ENCODE measurements around the gene KRTAP10-2.
"Not testable (repeated sequence)": the region's sequence is repeated elsewhere in the genome, so short reads cannot be mapped to it uniquely, and the experiment has no call there.

The KRTAP10-2 gene

GRCh38 chr21:44551340-44551961 lies at the start of gene KRTAP10-2:
Gene KRTAP10-2 (minus strand): TSS chr21:44551505. CDS start chr21:44551458, 47 bp downstream.
- Histone ChIP-seq H3K4me2 (ENCODE audit: low read length) (no peak within 1 kb of the TSS), H3K79me2 (no peaks in the 10 kb centered on the region), H2AFZ (no peak within 1 kb of the TSS), H3K4me1 (no peaks in the 10 kb centered on the region), H3K27ac (no peak within 1 kb of the TSS), H3K9me3 (ENCODE audit: control insufficient read depth, low read length) (no peaks in the 10 kb centered on the region), H3K4me3 (ENCODE audit: low read depth, low read length) (no peak within 1 kb of the TSS), H3K36me3 (ENCODE audit: control insufficient read depth, insufficient read depth, low read length) (no peaks in the 10 kb centered on the region), H3K27me3 (ENCODE audit: control insufficient read depth, insufficient read depth, low read length) (no peaks in the 10 kb centered on the region), H3K9ac (no peak within 1 kb of the TSS)
- TF ChIP-seq CTCF (IDR thresholded peaks at IDR 0.05): no peak

- not testable (repeated sequence) for H3K27ac ChIP-seq; H3K9ac ChIP-seq; H3K4me1 ChIP-seq; H2AFZ ChIP-seq; H3K9me3 ChIP-seq (ENCODE audit: control insufficient read depth, low read length); H3K27me3 ChIP-seq (ENCODE audit: control insufficient read depth, insufficient read depth, low read length); H3K79me2 ChIP-seq; H3K4me3 ChIP-seq (ENCODE audit: low read depth, low read length); H3K4me2 ChIP-seq (ENCODE audit: low read length); H3K36me3 ChIP-seq (ENCODE audit: control insufficient read depth, insufficient read depth, low read length)
These were observed 49.8 kb upstream of the KRTAP10-2 start for GRCh38 chr21:44601091-44601490.

GRCh38 chr21:44600118-44600978 lies 49.0 kb upstream of the KRTAP10-2 start, which contains the start of gene KRTAP10-7:
Gene KRTAP10-7 (plus strand): TSS chr21:44600597. CDS start chr21:44600622, 25 bp downstream.
- H3K27me3 ChIP-seq (ENCODE audit: control insufficient read depth, insufficient read depth, low read length): not testable (repeated sequence)

GRCh38 chr21:44599264-44600029 lies 48.1 kb upstream of the KRTAP10-2 start:
- no peaks in the 10 kb centered on the region for H3K4me1 ChIP-seq
- H3K36me3 ChIP-seq (ENCODE audit: control insufficient read depth, insufficient read depth, low read length): no peaks in the 10 kb centered on the region
- H2AFZ ChIP-seq: no peak overlapping the region
- no peaks in the 10 kb centered on the region for H3K9me3 ChIP-seq (ENCODE audit: control insufficient read depth, low read length)
- H3K9ac ChIP-seq: no peak overlapping the region
- H3K27ac ChIP-seq: no peak overlapping the region
- TF ChIP-seq CTCF (IDR thresholded peaks at IDR 0.05): no peak
- no peaks in the 10 kb centered on the region for H3K79me2 ChIP-seq
- no peak overlapping the region for H3K4me2 ChIP-seq (ENCODE audit: low read length)
- H3K4me3 ChIP-seq (ENCODE audit: low read depth, low read length): no peak overlapping the region
- no peaks in the 10 kb centered on the region for H3K27me3 ChIP-seq (ENCODE audit: control insufficient read depth, insufficient read depth, low read length)

More at GRCh38 chr21:44600118-44600978, 49.0 kb upstream of the KRTAP10-2 start, which contains the start of gene KRTAP10-7:
- H3K9ac ChIP-seq; H3K4me1 ChIP-seq; H3K27ac ChIP-seq; H3K9me3 ChIP-seq (ENCODE audit: control insufficient read depth, low read length); H3K36me3 ChIP-seq (ENCODE audit: control insufficient read depth, insufficient read depth, low read length); H3K4me3 ChIP-seq (ENCODE audit: low read depth, low read length); H3K79me2 ChIP-seq; H2AFZ ChIP-seq; H3K4me2 ChIP-seq (ENCODE audit: low read length): not testable (repeated sequence)

GRCh38 chr21:44598061-44598460 lies 46.8 kb upstream of the KRTAP10-2 start:
- no peaks in the 10 kb centered on the region for H3K79me2 ChIP-seq
- H3K4me2 ChIP-seq (ENCODE audit: low read length): no peak overlapping the region
- no peak overlapping the region for H3K9ac ChIP-seq
- no peaks in the 10 kb centered on the region for H3K27me3 ChIP-seq (ENCODE audit: control insufficient read depth, insufficient read depth, low read length)
- no peak overlapping the region for H3K4me3 ChIP-seq (ENCODE audit: low read depth, low read length)
- no peaks in the 10 kb centered on the region for H3K4me1 ChIP-seq
- H3K36me3 ChIP-seq (ENCODE audit: control insufficient read depth, insufficient read depth, low read length): no peaks in the 10 kb centered on the region
- no peak for TF ChIP-seq CTCF (IDR thresholded peaks at IDR 0.05)
- no peaks in the 10 kb centered on the region for H3K9me3 ChIP-seq (ENCODE audit: control insufficient read depth, low read length)
- no peak overlapping the region for H2AFZ ChIP-seq
- H3K27ac ChIP-seq: no peak overlapping the region

Data from parathyroid adenoma (tissue), 2 donors.